WTC11 (cell line): ENCODE results near the gene RHOF. TPM values are rescaled to one million over a fixed set of nuclear protein-coding genes. Genes with fewer than 3 reads are reported as not detected.

ENCODE experiments used
- ATAC-seq: fragments of 200-7000 bp; cut with Tn5 transposase; 2 replicates; pipeline ENCODE4 v1.10.0; 2021; ENCODE audit warnings: mild to moderate bottlenecking, moderate library complexity
- CTCF ChIA-PET: fragments of 300-600 bp; sonication (Branson Sonifier 250); formaldehyde crosslinking; loops from one replicate; lab custom pipeline; 2021; ENCODE audit warnings: antibody characterized with exemption; lab: Charles Lee
- POLR2A ChIA-PET: fragments of 350-600 bp; sonication (Branson Sonifier 250); formaldehyde crosslinking; loops from one replicate; lab custom pipeline; 2021; ENCODE audit warnings: antibody characterized with exemption; lab: Charles Lee
- DNase-seq: peaks from one replicate; pipeline ENCODE4 v3.0.0; 2021; ENCODE audit warnings: low spot score
- H3K27ac Mint-ChIP-seq: 2 replicates; pipeline ENCODE4 v1.8.0; 2021; ENCODE audit warnings: mixed read lengths
- H3K27me3 Mint-ChIP-seq: 2 replicates; pipeline ENCODE4 v1.8.0; 2021; ENCODE audit warnings: low read depth, mild to moderate bottlenecking, moderate library complexity, mixed read lengths
- H3K36me3 Mint-ChIP-seq: 2 replicates; pipeline ENCODE4 v1.8.0; 2021; ENCODE audit warnings: mixed read lengths
- H3K4me1 Mint-ChIP-seq: 2 replicates; pipeline ENCODE4 v1.8.0; 2022; ENCODE audit warnings: mixed read lengths
- H3K4me3 Mint-ChIP-seq: 2 replicates; pipeline ENCODE4 v1.8.0; 2021; ENCODE audit warnings: mild to moderate bottlenecking, moderate library complexity, mixed read lengths
- H3K9me3 Mint-ChIP-seq: 2 replicates; pipeline ENCODE4 v1.8.0; 2021; ENCODE audit warnings: mixed read lengths
- CREM ChIP-seq: sonication (generic); formaldehyde crosslinking; IDR thresholded peaks from 2 replicates; pipeline ENCODE4 v1.8.1; 2022; ENCODE audit warnings: mild to moderate bottlenecking, missing genetic modification reagents, moderate library complexity
- EMX1 ChIP-seq: fragments of 250-450 bp; sonication (Bioruptor Pico); IDR thresholded peaks from 2 replicates; pipeline ENCODE4 v1.8.0; 2021; ENCODE audit warnings: mild to moderate bottlenecking
- ETV6 ChIP-seq: sonication (generic); formaldehyde crosslinking; IDR thresholded peaks from 2 replicates; pipeline ENCODE4 v1.8.1; 2022; ENCODE audit warnings: mild to moderate bottlenecking, missing genetic modification reagents
- FOXJ3 ChIP-seq: sonication (generic); formaldehyde crosslinking; IDR thresholded peaks from 2 replicates; pipeline ENCODE4 v1.9.0; 2021; ENCODE audit warnings: missing genetic modification reagents, mild to moderate bottlenecking, borderline replicate concordance
- FOXK1 ChIP-seq: sonication (generic); formaldehyde crosslinking; IDR thresholded peaks from 2 replicates; pipeline ENCODE4 v1.8.0; 2022; ENCODE audit warnings: mild to moderate bottlenecking, moderate library complexity, missing genetic modification reagents
- GRHL2 ChIP-seq: fragments of 250-450 bp; sonication (Bioruptor Pico); IDR thresholded peaks from 2 replicates; pipeline ENCODE4 v1.8.0; 2022; ENCODE audit warnings: mild to moderate bottlenecking, moderate library complexity; ENCODE audit not compliant: insufficient replicate concordance, severe bottlenecking
- HMGXB4 ChIP-seq: sonication (generic); formaldehyde crosslinking; IDR thresholded peaks from 2 replicates; pipeline ENCODE4 v1.8.1; 2023; ENCODE audit warnings: mild to moderate bottlenecking, moderate library complexity, missing genetic modification reagents
- IRF2 ChIP-seq: sonication (generic); formaldehyde crosslinking; IDR thresholded peaks from 2 replicates; pipeline ENCODE4 v1.8.0; 2022; ENCODE audit warnings: low read depth, missing genetic modification reagents, borderline replicate concordance
- KAT7 ChIP-seq: sonication (generic); formaldehyde crosslinking; IDR thresholded peaks from 2 replicates; pipeline ENCODE4 v1.8.1; 2023; ENCODE audit warnings: missing genetic modification reagents, mild to moderate bottlenecking, borderline replicate concordance
- MXD4 ChIP-seq: fragments of 250-450 bp; sonication (Bioruptor Pico); IDR thresholded peaks from 2 replicates; pipeline ENCODE4 v1.8.0; 2021; ENCODE audit warnings: mild to moderate bottlenecking, moderate library complexity, borderline replicate concordance
- MYBL2 ChIP-seq: sonication (generic); formaldehyde crosslinking; IDR thresholded peaks from 2 replicates; pipeline ENCODE4 v1.8.1; 2023; ENCODE audit warnings: mild to moderate bottlenecking, moderate library complexity, missing genetic modification reagents
- NFE2L1 ChIP-seq: sonication (generic); formaldehyde crosslinking; IDR thresholded peaks from 2 replicates; pipeline ENCODE4 v1.8.1; 2023; ENCODE audit warnings: missing genetic modification reagents
- PRRX2 ChIP-seq: fragments of 250-450 bp; sonication (Bioruptor Pico); IDR thresholded peaks from 2 replicates; pipeline ENCODE4 v1.8.0; 2021; ENCODE audit warnings: mild to moderate bottlenecking
- TCF7 ChIP-seq: sonication (generic); formaldehyde crosslinking; IDR thresholded peaks from 2 replicates; pipeline ENCODE4 v1.8.0; 2022; ENCODE audit warnings: mild to moderate bottlenecking, low read depth, missing genetic modification reagents, moderate library complexity
- ZNF263 ChIP-seq: sonication (generic); formaldehyde crosslinking; IDR thresholded peaks from 2 replicates; pipeline ENCODE4 v1.8.1; 2022; ENCODE audit warnings: low read depth, mild to moderate bottlenecking, moderate library complexity, missing genetic modification reagents
- ZNF317 ChIP-seq: sonication (generic); formaldehyde crosslinking; IDR thresholded peaks from 2 replicates; pipeline ENCODE4 v1.8.1; 2023; ENCODE audit warnings: low read depth, mild to moderate bottlenecking, moderate library complexity, missing genetic modification reagents, borderline replicate concordance
- ZNF671 ChIP-seq: fragments of 250-450 bp; sonication (Bioruptor Pico); IDR thresholded peaks from 2 replicates; pipeline ENCODE4 v1.8.0; 2021; ENCODE audit warnings: mild to moderate bottlenecking
- total RNA-seq: library from RNA; stranded (reverse); gene quantifications from 3 replicates; pipeline ENCODE4 v1.2.3, GENCODE V29; 2021
- TF ChIP-seq, protein P1 (sequence below): sonication (generic); formaldehyde crosslinking; IDR thresholded peaks from 2 replicates; pipeline ENCODE4 v1.8.0; 2023; ENCODE audit warnings: missing genetic modification reagents, mild to moderate bottlenecking, borderline replicate concordance
- TF ChIP-seq, protein P2 (sequence below): sonication (generic); formaldehyde crosslinking; IDR thresholded peaks from 2 replicates; pipeline ENCODE4 v1.8.1; 2023; ENCODE audit warnings: mild to moderate bottlenecking, missing genetic modification reagents
- TF ChIP-seq, protein P3 (sequence below): fragments of 250-450 bp; sonication (Bioruptor Pico); IDR thresholded peaks from 2 replicates; pipeline ENCODE4 v1.9.0; 2021; ENCODE audit warnings: mild to moderate bottlenecking

The RHOF gene
- total RNA-seq, 1 experiment from 2014 or later = 45.3 TPM

- TF ChIP-seq ZNF317 (CRISPR knock-in tag) (no peak), PRRX2 (CRISPR knock-in tag) (no peak)
- TF ChIP-seq, all 79 proteins: peak for 0
These were observed 51.7 kb downstream of the RHOF start (continued) for GRCh38 chr12:121741743-121742142.

DNA sequence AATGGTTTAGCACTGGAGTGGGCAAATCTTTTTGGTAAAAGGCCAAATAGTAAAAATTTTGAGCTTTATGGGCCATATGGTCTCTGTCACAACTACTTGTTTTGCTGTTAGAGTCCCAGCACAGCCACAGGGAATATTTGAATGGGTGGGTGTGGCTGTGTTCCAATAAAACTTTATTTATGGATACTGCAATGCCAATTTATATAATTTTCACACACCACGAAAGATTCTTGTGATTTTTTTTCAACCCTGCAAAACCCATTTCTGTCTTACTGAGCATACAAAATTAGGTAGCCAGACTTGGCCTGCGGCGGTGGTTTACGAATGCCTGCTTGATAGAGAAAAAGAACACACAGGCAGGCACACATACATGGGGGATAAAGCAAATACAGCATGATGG lies 52.6 kb downstream of the RHOF start:
- peak overlapping the region; percentile 6 for H3K27ac Mint-ChIP-seq
- TF ChIP-seq GRHL2 (CRISPR knock-in tag) (no peak), ETV6 (CRISPR knock-in tag) (no peak), MXD4 (CRISPR knock-in tag) (no peak)
- TF ChIP-seq, protein P1, sequence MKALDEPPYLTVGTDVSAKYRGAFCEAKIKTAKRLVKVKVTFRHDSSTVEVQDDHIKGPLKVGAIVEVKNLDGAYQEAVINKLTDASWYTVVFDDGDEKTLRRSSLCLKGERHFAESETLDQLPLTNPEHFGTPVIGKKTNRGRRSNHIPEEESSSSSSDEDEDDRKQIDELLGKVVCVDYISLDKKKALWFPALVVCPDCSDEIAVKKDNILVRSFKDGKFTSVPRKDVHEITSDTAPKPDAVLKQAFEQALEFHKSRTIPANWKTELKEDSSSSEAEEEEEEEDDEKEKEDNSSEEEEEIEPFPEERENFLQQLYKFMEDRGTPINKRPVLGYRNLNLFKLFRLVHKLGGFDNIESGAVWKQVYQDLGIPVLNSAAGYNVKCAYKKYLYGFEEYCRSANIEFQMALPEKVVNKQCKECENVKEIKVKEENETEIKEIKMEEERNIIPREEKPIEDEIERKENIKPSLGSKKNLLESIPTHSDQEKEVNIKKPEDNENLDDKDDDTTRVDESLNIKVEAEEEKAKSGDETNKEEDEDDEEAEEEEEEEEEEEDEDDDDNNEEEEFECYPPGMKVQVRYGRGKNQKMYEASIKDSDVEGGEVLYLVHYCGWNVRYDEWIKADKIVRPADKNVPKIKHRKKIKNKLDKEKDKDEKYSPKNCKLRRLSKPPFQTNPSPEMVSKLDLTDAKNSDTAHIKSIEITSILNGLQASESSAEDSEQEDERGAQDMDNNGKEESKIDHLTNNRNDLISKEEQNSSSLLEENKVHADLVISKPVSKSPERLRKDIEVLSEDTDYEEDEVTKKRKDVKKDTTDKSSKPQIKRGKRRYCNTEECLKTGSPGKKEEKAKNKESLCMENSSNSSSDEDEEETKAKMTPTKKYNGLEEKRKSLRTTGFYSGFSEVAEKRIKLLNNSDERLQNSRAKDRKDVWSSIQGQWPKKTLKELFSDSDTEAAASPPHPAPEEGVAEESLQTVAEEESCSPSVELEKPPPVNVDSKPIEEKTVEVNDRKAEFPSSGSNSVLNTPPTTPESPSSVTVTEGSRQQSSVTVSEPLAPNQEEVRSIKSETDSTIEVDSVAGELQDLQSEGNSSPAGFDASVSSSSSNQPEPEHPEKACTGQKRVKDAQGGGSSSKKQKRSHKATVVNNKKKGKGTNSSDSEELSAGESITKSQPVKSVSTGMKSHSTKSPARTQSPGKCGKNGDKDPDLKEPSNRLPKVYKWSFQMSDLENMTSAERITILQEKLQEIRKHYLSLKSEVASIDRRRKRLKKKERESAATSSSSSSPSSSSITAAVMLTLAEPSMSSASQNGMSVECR = no peak
- H3K27me3 Mint-ChIP-seq = no peaks in the 10 kb centered on the region
- H3K9me3 Mint-ChIP-seq = no peaks in the 10 kb centered on the region
- peaks cover 11% of the 10 kb centered on the region for H3K36me3 Mint-ChIP-seq
- DNase-seq (no peak), ATAC-seq (no peak)
- CTCF ChIA-PET = interaction anchor here (1.4 kb wide), 1 partner anchor 188 kb away, joined by 3 read pairs; no protein-coding TSS in a partner anchor
- H3K4me3 Mint-ChIP-seq = no peak overlapping the region
- POLR2A ChIA-PET = interaction anchor here (1.0 kb wide), 1 partner anchor 13 kb away, joined by 3 read pairs; no protein-coding TSS in a partner anchor
- H3K4me1 Mint-ChIP-seq = peaks cover 2% of the 10 kb centered on the region; the same call in 1 of the 2 replicates

DNA sequence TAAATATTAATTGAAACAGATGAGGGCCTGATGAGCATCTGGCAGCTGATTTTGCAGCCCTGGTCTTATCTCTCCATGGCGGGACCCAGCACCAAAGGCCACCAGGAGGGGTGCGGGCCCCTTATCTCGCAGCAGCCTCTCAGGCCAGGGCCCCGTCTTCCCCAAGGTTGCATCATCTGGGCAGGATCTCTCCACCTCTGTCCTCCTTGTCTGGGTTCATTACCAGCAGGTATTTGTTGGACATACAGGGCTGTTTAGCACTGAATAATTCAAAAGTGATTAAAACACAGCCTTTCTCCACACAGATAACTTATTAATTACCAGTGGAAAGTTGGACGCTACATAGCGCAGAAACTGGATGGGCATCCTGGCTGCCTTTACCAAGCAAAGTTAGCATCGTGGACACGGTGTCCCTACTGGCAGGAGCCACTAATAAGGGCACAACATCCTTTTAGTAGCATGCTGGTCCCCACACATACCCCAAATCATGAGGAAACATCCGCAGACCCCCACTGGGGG lies 55.1 kb downstream of the RHOF start:
- ChIA-PET CTCF (interaction anchor here (0.5 kb wide), 1 partner anchor 437 kb away, joined by 3 read pairs; no protein-coding TSS in a partner anchor), POLR2A (no interaction called here)
- no peak for TF ChIP-seq CREM
- TF ChIP-seq TCF7 = no peak
- TF ChIP-seq MYBL2 = no peak
- TF ChIP-seq, protein P1 = no peak
- TF ChIP-seq, protein P2, sequence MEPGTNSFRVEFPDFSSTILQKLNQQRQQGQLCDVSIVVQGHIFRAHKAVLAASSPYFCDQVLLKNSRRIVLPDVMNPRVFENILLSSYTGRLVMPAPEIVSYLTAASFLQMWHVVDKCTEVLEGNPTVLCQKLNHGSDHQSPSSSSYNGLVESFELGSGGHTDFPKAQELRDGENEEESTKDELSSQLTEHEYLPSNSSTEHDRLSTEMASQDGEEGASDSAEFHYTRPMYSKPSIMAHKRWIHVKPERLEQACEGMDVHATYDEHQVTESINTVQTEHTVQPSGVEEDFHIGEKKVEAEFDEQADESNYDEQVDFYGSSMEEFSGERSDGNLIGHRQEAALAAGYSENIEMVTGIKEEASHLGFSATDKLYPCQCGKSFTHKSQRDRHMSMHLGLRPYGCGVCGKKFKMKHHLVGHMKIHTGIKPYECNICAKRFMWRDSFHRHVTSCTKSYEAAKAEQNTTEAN (CRISPR knock-in tag) = no peak
- TF ChIP-seq, protein P3, sequence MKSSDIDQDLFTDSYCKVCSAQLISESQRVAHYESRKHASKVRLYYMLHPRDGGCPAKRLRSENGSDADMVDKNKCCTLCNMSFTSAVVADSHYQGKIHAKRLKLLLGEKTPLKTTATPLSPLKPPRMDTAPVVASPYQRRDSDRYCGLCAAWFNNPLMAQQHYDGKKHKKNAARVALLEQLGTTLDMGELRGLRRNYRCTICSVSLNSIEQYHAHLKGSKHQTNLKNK (CRISPR knock-in tag) = no peak
- no peak for TF ChIP-seq FOXJ3
- TF ChIP-seq PRRX2 (CRISPR knock-in tag) = no peak
- TF ChIP-seq ZNF263 (CRISPR knock-in tag) = no peak
- TF ChIP-seq IRF2 (CRISPR knock-in tag) = no peak
- TF ChIP-seq HMGXB4 (CRISPR knock-in tag) = no peak
- no peak for TF ChIP-seq FOXK1
- TF ChIP-seq EMX1 (CRISPR knock-in tag) = no peak
- TF ChIP-seq ZNF671 = no peak
- no peak for TF ChIP-seq KAT7 (CRISPR knock-in tag)
- no peak for TF ChIP-seq NFE2L1
- no peaks in the 10 kb centered on the region; the same call in 1 of the 2 replicates for H3K36me3 Mint-ChIP-seq
- no peak for ATAC-seq
- peaks cover 2% of the 10 kb centered on the region; the same call in 1 of the 2 replicates for H3K4me1 Mint-ChIP-seq
- no peaks in the 10 kb centered on the region for H3K27me3 Mint-ChIP-seq
- no peak for DNase-seq
- H3K9me3 Mint-ChIP-seq = no peaks in the 10 kb centered on the region
- H3K4me3 Mint-ChIP-seq = no peak overlapping the region
- no peak overlapping the region; the same call in 1 of the 2 replicates for H3K27ac Mint-ChIP-seq
